ENCODE data around the gene SLC26A5. TPM values are rescaled to one million over a fixed set of nuclear protein-coding genes. Genes with fewer than 3 reads are reported as not detected.

SLC26A5 gene
- total and polyA plus RNA-seq, 9 donors: 0.06 to 0.34 (median 0.11) TPM; not detected in 5

DNA sequence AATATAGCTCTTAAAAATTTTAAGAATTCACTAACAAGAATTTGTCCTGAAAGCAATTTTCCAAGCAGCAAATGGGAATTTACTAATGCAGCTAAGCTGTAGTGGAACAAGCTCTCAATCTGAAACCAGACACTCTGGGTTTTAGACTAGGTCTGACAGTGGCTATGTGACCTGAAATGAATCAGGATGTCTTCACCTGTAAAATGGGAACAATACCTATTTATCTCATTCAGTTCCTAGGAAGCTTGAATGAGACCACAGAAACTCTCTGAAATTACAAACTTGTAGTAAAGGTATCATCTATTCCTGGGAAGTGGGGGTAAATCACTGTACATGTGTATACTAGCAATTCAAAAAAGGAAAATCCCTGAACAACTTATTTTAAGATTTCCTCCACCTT, 102.7 kb downstream of the SLC26A5 start:
- Histone ChIP-seq H3K4me1 (ENCODE audit: insufficient read depth) (no peaks in the 10 kb centered on the region), H3K27me3 (no peaks in the 10 kb centered on the region), H3K27ac (peak overlapping the region in 1 of 2 donors; percentile 75), H3K9me3 (no peaks in the 10 kb centered on the region), H3K4me3 (no peak overlapping the region), H3K36me3 (no peaks in the 10 kb centered on the region)
- no peak for DNase-seq
- TF ChIP-seq EP300 (IDR thresholded peaks at IDR 0.05): no peak
- intact Hi-C loops (cut with DNase I): no loop called here

DNA sequence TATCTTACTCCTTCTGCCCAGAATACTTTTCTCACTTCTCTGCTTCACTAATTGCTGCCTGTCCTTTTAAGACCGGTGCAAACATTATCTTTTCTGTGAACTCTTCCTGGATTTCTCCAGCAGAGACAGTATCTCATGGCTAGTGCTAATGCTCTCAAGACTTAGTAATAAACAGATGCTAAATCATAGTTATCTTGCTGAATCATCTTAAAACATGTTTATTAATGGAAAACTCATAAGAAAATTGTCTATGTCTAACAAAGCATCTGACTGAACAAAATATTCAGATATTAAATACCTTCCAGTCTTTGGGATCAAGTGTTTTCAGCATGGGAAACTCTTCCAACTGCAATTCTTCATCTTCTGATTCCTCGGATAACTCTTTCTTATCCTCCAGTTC, 104.5 kb downstream of the SLC26A5 start:
- H3K4me3 ChIP-seq: no peak overlapping the region
- H3K36me3 ChIP-seq: no peaks in the 10 kb centered on the region
- H3K9me3 ChIP-seq: no peaks in the 10 kb centered on the region
- H3K4me1 ChIP-seq (ENCODE audit: insufficient read depth): no peaks in the 10 kb centered on the region
- H3K27me3 ChIP-seq: no peaks in the 10 kb centered on the region
- 79 to 88% (median 82%) methylated on average over 2 of the region's 2 CpGs for WGBS, 3 donors
- TF ChIP-seq, protein P1, sequence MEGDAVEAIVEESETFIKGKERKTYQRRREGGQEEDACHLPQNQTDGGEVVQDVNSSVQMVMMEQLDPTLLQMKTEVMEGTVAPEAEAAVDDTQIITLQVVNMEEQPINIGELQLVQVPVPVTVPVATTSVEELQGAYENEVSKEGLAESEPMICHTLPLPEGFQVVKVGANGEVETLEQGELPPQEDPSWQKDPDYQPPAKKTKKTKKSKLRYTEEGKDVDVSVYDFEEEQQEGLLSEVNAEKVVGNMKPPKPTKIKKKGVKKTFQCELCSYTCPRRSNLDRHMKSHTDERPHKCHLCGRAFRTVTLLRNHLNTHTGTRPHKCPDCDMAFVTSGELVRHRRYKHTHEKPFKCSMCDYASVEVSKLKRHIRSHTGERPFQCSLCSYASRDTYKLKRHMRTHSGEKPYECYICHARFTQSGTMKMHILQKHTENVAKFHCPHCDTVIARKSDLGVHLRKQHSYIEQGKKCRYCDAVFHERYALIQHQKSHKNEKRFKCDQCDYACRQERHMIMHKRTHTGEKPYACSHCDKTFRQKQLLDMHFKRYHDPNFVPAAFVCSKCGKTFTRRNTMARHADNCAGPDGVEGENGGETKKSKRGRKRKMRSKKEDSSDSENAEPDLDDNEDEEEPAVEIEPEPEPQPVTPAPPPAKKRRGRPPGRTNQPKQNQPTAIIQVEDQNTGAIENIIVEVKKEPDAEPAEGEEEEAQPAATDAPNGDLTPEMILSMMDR (IDR thresholded peaks at IDR 0.05): no peak
- TF ChIP-seq POLR2A (IDR thresholded peaks at IDR 0.05) (no peak), EP300 (IDR thresholded peaks at IDR 0.05) (no peak)
- H3K27ac ChIP-seq: no peak overlapping the region
- no peak for DNase-seq
- intact Hi-C loops (cut with DNase I): no loop called here

DNA sequence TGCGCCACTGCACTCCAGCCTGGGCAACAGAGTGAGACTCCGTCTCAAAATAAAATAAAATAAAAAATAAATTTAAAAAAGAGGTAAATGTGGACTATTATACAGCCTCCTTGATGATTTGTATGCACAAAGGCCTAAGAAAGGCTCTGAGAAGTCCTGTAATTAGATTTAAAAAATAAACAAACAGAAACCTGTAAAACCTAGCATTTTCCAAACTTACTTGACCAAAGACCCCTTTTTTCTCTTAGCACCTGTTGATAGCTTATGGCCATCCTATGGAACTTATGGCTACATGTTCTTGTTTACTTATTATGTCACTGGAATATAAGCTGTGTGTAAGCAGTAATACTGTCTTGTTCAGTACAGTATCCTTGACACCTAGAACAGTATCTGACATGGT, 107.1 kb downstream of the SLC26A5 start:
- intact Hi-C loops (cut with DNase I): no loop called here
- TF ChIP-seq, protein P1 (IDR thresholded peaks at IDR 0.05): no peak
- TF ChIP-seq EP300 (IDR thresholded peaks at IDR 0.05) (no peak), POLR2A (IDR thresholded peaks at IDR 0.05) (no peak)
- Histone ChIP-seq H3K4me3 (no peak overlapping the region), H3K27me3 (no peaks in the 10 kb centered on the region), H3K4me1 (ENCODE audit: insufficient read depth) (no peaks in the 10 kb centered on the region), H3K9me3 (no peaks in the 10 kb centered on the region), H3K36me3 (no peaks in the 10 kb centered on the region), H3K27ac (no peak overlapping the region)
- no peak for DNase-seq
- WGBS, 3 donors: 98 to 99% (median 99%) methylated on average over 2 of the region's 2 CpGs

DNA sequence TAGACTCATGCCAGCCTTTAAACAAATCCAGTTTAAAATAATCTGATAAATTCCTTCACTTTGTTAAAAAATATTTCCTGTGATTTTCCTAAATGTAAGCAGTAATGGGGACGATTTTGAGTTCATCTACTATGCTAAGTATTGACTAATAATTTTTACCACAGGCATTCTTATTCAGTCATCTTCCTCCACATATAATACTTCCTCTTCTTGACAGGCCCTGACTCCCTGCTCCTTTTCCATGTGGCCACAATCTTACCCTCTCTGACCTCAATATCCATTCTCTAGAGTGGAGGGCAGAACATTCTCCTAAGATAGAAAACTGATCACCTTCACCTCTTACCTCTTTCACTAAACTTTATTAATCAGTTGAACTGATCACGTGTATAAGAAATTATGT, 109.2 kb downstream of the SLC26A5 start:
- H3K36me3 ChIP-seq: no peaks in the 10 kb centered on the region
- 82 to 94% (median 92%) methylated on average over 2 of the region's 2 CpGs for WGBS, 3 donors
- no peaks in the 10 kb centered on the region for H3K27me3 ChIP-seq
- no peak overlapping the region for H3K27ac ChIP-seq
- TF ChIP-seq POLR2A (IDR thresholded peaks at IDR 0.05): no peak
- no peak for TF ChIP-seq EP300 (IDR thresholded peaks at IDR 0.05)
- TF ChIP-seq, protein P1 (IDR thresholded peaks at IDR 0.05): no peak
- intact Hi-C loops (cut with DNase I): no loop called here
- no peak for DNase-seq
- H3K4me1 ChIP-seq (ENCODE audit: insufficient read depth): no peaks in the 10 kb centered on the region
- no peaks in the 10 kb centered on the region for H3K9me3 ChIP-seq
- no peak overlapping the region for H3K4me3 ChIP-seq

DNA sequence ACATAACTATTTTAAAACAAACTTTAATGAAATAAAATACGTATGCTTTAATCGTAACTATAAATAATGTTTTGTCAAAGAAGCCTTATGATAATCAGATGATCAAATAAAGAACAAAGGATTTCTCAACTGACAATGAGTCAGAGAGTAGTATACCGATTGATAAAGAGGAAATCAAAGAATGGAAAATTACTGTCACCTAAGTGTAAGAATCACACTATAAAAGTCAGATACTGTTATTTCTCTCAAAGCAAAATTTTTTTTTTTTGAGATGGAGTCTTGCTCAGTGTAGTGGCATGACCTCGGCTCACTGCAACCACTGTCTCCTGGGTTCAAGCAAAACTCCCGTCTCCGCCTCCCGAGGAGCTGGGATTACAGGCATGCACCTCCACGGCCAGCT, 120.3 kb downstream of the SLC26A5 start:
- Histone ChIP-seq H3K27ac (no peak overlapping the region), H3K4me3 (no peak overlapping the region), H3K9me3 (no peaks in the 10 kb centered on the region), H3K4me1 (ENCODE audit: insufficient read depth) (no peaks in the 10 kb centered on the region), H3K27me3 (no peaks in the 10 kb centered on the region), H3K36me3 (no peaks in the 10 kb centered on the region)
- no peak for DNase-seq
- TF ChIP-seq, protein P1 (IDR thresholded peaks at IDR 0.05): no peak
- TF ChIP-seq EP300 (IDR thresholded peaks at IDR 0.05) (no peak), POLR2A (IDR thresholded peaks at IDR 0.05) (no peak)
- intact Hi-C loops (cut with DNase I): no loop called here
- 91 to 95% (median 93%) methylated on average over 8 of the region's 8 CpGs for WGBS, 3 donors

Small RNAs within 50 kb of the gene (small RNA-seq; reads per million reads assigned to genes)
- not detected for gene RF00019
- gene RPS29P16: not detected

Other genes with a start within 250 kb of the SLC26A5 start
- gene PMPCB, start 148.8 kb downstream of the SLC26A5 start, total RNA-seq: 10 to 100 TPM; 41.2 to 71.7 (median 60.3) TPM
- 10 to 100 TPM; 69.8 to 87.0 TPM for gene PMPCB, start 148.8 kb downstream of the SLC26A5 start, polyA plus RNA-seq
- 10 to 100 TPM; 11.1 to 29.5 (median 21.9) TPM for gene DNAJC2, start 101.4 kb downstream of the SLC26A5 start, total RNA-seq
- gene DNAJC2, start 101.4 kb downstream of the SLC26A5 start, polyA plus RNA-seq: 10 to 100 TPM; 16.8 to 17.8 TPM
- 10 to 100 TPM; 55.1 to 94.0 (median 82.1) TPM for gene PSMC2, start 98.6 kb downstream of the SLC26A5 start, total RNA-seq
- gene PSMC2, start 98.6 kb downstream of the SLC26A5 start, polyA plus RNA-seq: 100 to 1,000 TPM in 1 of 2 donors, 10 to 100 TPM in 1; 66.2 to 104 TPM

All from ovary (tissue), 9 donors.